G401 (cell line): ENCODE data around the gene ATP6V1G3. TPM values are rescaled to one million over a fixed set of nuclear protein-coding genes. Genes with fewer than 3 reads are reported as not detected.
"Not testable (repeated sequence)": the region's sequence is repeated elsewhere in the genome, so short reads cannot be mapped to it uniquely, and the experiment has no call there.

Experiments
- DNase-seq: peaks from one replicate; pipeline ENCODE4 v3.0.0-alpha.2; 2015; ENCODE audit warnings: low spot score
- in situ Hi-C: cut with HindIII; loops from 2 replicates; pipeline ENCODE4 v1.10.0; 2016; ENCODE audit warnings: low sequenced_read_pairs, mixed read lengths
- total RNA-seq: library from RNA; depleted of rRNA; stranded (reverse); fragments of >200 nt; shearing (Covaris generic); gene quantifications from 2 replicates; pipeline ENCODE4 v1.2.3, GENCODE V29; 2014; rRNA removed

ATP6V1G3 gene
- total RNA-seq = not detected in 2 replicates

GRCh38 chr1:198540580-198540979, at the start of gene ATP6V1G3:
Gene ATP6V1G3, minus strand, starts transcription at chr1:198540680. Its CDS starts 30 bp downstream, at chr1:198540650.
- in situ Hi-C loops = no loop called here
- no peak for DNase-seq

GRCh38 chr1:198588845-198589244, 48.4 kb upstream of the ATP6V1G3 start:
- DNase-seq = no peak
- in situ Hi-C loops = no loop called here

GRCh38 chr1:198584163-198584562, 43.7 kb upstream of the ATP6V1G3 start:
- DNase-seq = no peak
- in situ Hi-C loops = no loop called here

GRCh38 chr1:198583209-198583802, 42.8 kb upstream of the ATP6V1G3 start:
- DNase-seq, in situ Hi-C loops: not testable (repeated sequence)

GRCh38 chr1:198577444-198577843, 37.0 kb upstream of the ATP6V1G3 start:
- DNase-seq = no peak
- in situ Hi-C loops = no loop called here

- in situ Hi-C loops = no loop called here
- no peak for DNase-seq
Measured at GRCh38 chr1:198575798-198576641, 35.5 kb upstream of the ATP6V1G3 start.

- no peak for DNase-seq
- in situ Hi-C loops = no loop called here
Measured at GRCh38 chr1:198575292-198575691, 34.8 kb upstream of the ATP6V1G3 start.

GRCh38 chr1:198574325-198574724, 33.8 kb upstream of the ATP6V1G3 start:
- DNase-seq = no peak
- in situ Hi-C loops = no loop called here

- in situ Hi-C loops = no loop called here
- DNase-seq = no peak
Measured at GRCh38 chr1:198564716-198565115, 24.2 kb upstream of the ATP6V1G3 start.

GRCh38 chr1:198564157-198564556, 23.7 kb upstream of the ATP6V1G3 start:
- in situ Hi-C loops = no loop called here

GRCh38 chr1:198563583-198563982, 23.1 kb upstream of the ATP6V1G3 start:
- no peak for DNase-seq
- in situ Hi-C loops = no loop called here

More at GRCh38 chr1:198564157-198564556, 23.7 kb upstream of the ATP6V1G3 start:
- no peak for DNase-seq

- DNase-seq = no peak
- in situ Hi-C loops = no loop called here
Measured at GRCh38 chr1:198560161-198560560, 19.7 kb upstream of the ATP6V1G3 start.

- DNase-seq = no peak
- in situ Hi-C loops = no loop called here
Measured at GRCh38 chr1:198559362-198559761, 18.9 kb upstream of the ATP6V1G3 start.

- in situ Hi-C loops = no loop called here
- no peak for DNase-seq
Measured at GRCh38 chr1:198558402-198558801, 17.9 kb upstream of the ATP6V1G3 start.

GRCh38 chr1:198556971-198557370, 16.5 kb upstream of the ATP6V1G3 start:
- DNase-seq = no peak
- in situ Hi-C loops = no loop called here

- in situ Hi-C loops = no loop called here
- no peak for DNase-seq
Measured at GRCh38 chr1:198552668-198553416, 12.4 kb upstream of the ATP6V1G3 start.

- in situ Hi-C loops = no loop called here
- no peak for DNase-seq
Measured at GRCh38 chr1:198550941-198551524, 10.6 kb upstream of the ATP6V1G3 start.

- in situ Hi-C loops = no loop called here
- no peak for DNase-seq
Measured at GRCh38 chr1:198549866-198550265, 9.4 kb upstream of the ATP6V1G3 start.

- no peak for DNase-seq
Measured at GRCh38 chr1:198548890-198549289, 8.4 kb upstream of the ATP6V1G3 start.

GRCh38 chr1:198545156-198545555, 4.7 kb upstream of the ATP6V1G3 start:
- no peak for DNase-seq
- in situ Hi-C loops = no loop called here

More at GRCh38 chr1:198548890-198549289, 8.4 kb upstream of the ATP6V1G3 start:
- in situ Hi-C loops = no loop called here
